Caco-2 (cell line): ENCODE measurements around the gene AKR1C3. TPM values are rescaled to one million over a fixed set of nuclear protein-coding genes. Genes with fewer than 3 reads are reported as not detected.

Experiments
- BruUV-seq: library from RNA; stranded (reverse); fragments of 400-500 nt; replicated peaks from 2 replicates; lab custom pipeline; 2021; lab: Mats Ljungman, UMichigan
- CTCF ChIA-PET: fragments of 300-600 bp; sonication (Branson Sonifier 250); formaldehyde crosslinking; loops from one replicate; lab custom pipeline; 2022; ENCODE audit warnings: antibody characterized with exemption; lab: Charles Lee
- POLR2A ChIA-PET: fragments of 300-600 bp; sonication (Branson Sonifier 250); formaldehyde crosslinking; loops from one replicate; lab custom pipeline; 2022; ENCODE audit warnings: antibody characterized with exemption; lab: Charles Lee
- DNase-seq, 2 experiments: peaks; one replicate each; pipeline versions ENCODE4 v3.0.0 to v3.0.0-alpha.2; 2020 to 2022
- H3K27me3 ChIP-seq: replicated peaks from 2 replicates; pipeline ENCODE4 v1.6.0; 2011; ENCODE audit warnings: low read length; ENCODE audit not compliant: control insufficient read depth, insufficient read depth
- H3K36me3 ChIP-seq: 2 replicates; pipeline ENCODE4 v1.5.1; 2011; ENCODE audit warnings: low read length; ENCODE audit not compliant: control insufficient read depth, insufficient read depth
- H3K4me1 ChIP-seq: fragments of 250-450 bp; sonication (Bioruptor Pico); 2 replicates; pipeline ENCODE4 v1.5.1; 2020; ENCODE audit warnings: mild to moderate bottlenecking
- H3K4me3 ChIP-seq: 2 replicates; pipeline ENCODE4 v1.5.1; 2011; ENCODE audit warnings: low read depth, mild to moderate bottlenecking, control low read depth, low read length
- H3K9me3 ChIP-seq: fragments of 250-450 bp; sonication (Bioruptor Pico); 2 replicates; pipeline ENCODE4 v1.5.1; 2020; ENCODE audit warnings: mild to moderate bottlenecking, moderate library complexity
- H3K27ac Mint-ChIP-seq: one replicate; pipeline ENCODE4 v1.8.0; 2022; ENCODE audit warnings: mixed read lengths; ENCODE audit not compliant: unreplicated experiment
- H3K27me3 Mint-ChIP-seq: one replicate; pipeline ENCODE4 v1.8.0; 2022; ENCODE audit warnings: mixed read lengths; ENCODE audit not compliant: insufficient read depth, unreplicated experiment
- H3K36me3 Mint-ChIP-seq: one replicate; pipeline ENCODE4 v1.8.0; 2022; ENCODE audit warnings: mild to moderate bottlenecking, mixed read lengths; ENCODE audit not compliant: insufficient read depth, unreplicated experiment
- H3K4me1 Mint-ChIP-seq: one replicate; pipeline ENCODE4 v1.8.0; 2022; ENCODE audit warnings: low read depth, mixed read lengths; ENCODE audit not compliant: unreplicated experiment
- H3K4me3 Mint-ChIP-seq: one replicate; pipeline ENCODE4 v1.8.0; 2022; ENCODE audit warnings: mild to moderate bottlenecking, moderate library complexity, mixed read lengths; ENCODE audit not compliant: unreplicated experiment
- H3K9me3 Mint-ChIP-seq: one replicate; pipeline ENCODE4 v1.8.0; 2022; ENCODE audit warnings: mixed read lengths; ENCODE audit not compliant: unreplicated experiment
- CTCF ChIP-seq, 2 experiments: fragments of 200-600 bp in 1 of 2; IDR thresholded peaks; 1 replicate in 1 of 2; 2 replicates in 1 of 2; pipeline versions ENCODE4 v1.5.1 to v1.8.0; 2011 to 2022; ENCODE audit warnings: antibody characterized with exemption in 1 of 2, control low read depth in 1 of 2, inconsistent platforms in 1 of 2, low read depth in 1 of 2, low read length in 1 of 2, mild to moderate bottlenecking in 1 of 2, moderate library complexity in 1 of 2; ENCODE audit not compliant: insufficient read depth in 1 of 2, severe bottlenecking in 1 of 2, unreplicated experiment in 1 of 2
- intact Hi-C: fragments of 100-400 bp; cut with micrococcal nuclease; formaldehyde crosslinking; loops from one replicate; pipeline ENCODE4 v1.10.0; 2022; ENCODE audit not compliant: unreplicated experiment
- total RNA-seq: library from RNA; stranded (reverse); gene quantifications from 2 replicates; pipeline ENCODE4 v1.2.3, GENCODE V29; 2022

Gene AKR1C3
- total RNA-seq, 1 experiment from 2014 or later: 115 TPM

GRCh38 chr10:5151076-5151475 lies 56.9 kb downstream of the AKR1C3 start:
- no peak overlapping the region for H3K4me3 Mint-ChIP-seq
- H3K9me3 Mint-ChIP-seq: peaks cover 67% of the 10 kb centered on the region
- Histone ChIP-seq H3K36me3 (peaks cover 3% of the 10 kb centered on the region), H3K4me1 (peaks cover 34% of the 10 kb centered on the region), H3K9me3 (peaks cover 47% of the 10 kb centered on the region), H3K27me3 (no peaks in the 10 kb centered on the region), H3K4me3 (no peak overlapping the region)
- no peak for TF ChIP-seq CTCF (IDR thresholded peaks at IDR 0.05; ENCODE audit: insufficient read depth in 1 of 2, low read depth in 1 of 2, low read length in 1 of 2, severe bottlenecking in 1 of 2, unreplicated experiment in 1 of 2)
- intact Hi-C loops: no loop called here
- H3K36me3 Mint-ChIP-seq: peaks cover 21% of the 10 kb centered on the region
- no peak overlapping the region for H3K27ac Mint-ChIP-seq
- ChIA-PET CTCF (no interaction called here), POLR2A (no interaction called here)
- no peak for DNase-seq
- no peaks in the 10 kb centered on the region for H3K27me3 Mint-ChIP-seq
- no TSS peak for BruUV-seq
- peaks cover 25% of the 10 kb centered on the region for H3K4me1 Mint-ChIP-seq

- H3K4me3 ChIP-seq: no peak overlapping the region
- BruUV-seq: no TSS peak
- Mint-ChIP-seq H3K27ac (no peak overlapping the region), H3K4me1 (no peaks in the 10 kb centered on the region), H3K4me3 (no peak overlapping the region), H3K27me3 (no peaks in the 10 kb centered on the region), H3K9me3 (peaks cover 78% of the 10 kb centered on the region), H3K36me3 (no peaks in the 10 kb centered on the region)
- peaks cover 5% of the 10 kb centered on the region for H3K9me3 ChIP-seq
- no peaks in the 10 kb centered on the region for H3K36me3 ChIP-seq
- intact Hi-C loops: no loop called here
- DNase-seq: no peak
- POLR2A ChIA-PET: no interaction called here
- H3K27me3 ChIP-seq: no peaks in the 10 kb centered on the region
- CTCF ChIA-PET: no interaction called here
- no peaks in the 10 kb centered on the region for H3K4me1 ChIP-seq
- no peak for TF ChIP-seq CTCF (IDR thresholded peaks at IDR 0.05; ENCODE audit: insufficient read depth in 1 of 2, low read depth in 1 of 2, low read length in 1 of 2, severe bottlenecking in 1 of 2, unreplicated experiment in 1 of 2)
Measured at GRCh38 chr10:5155951-5156350, 61.7 kb downstream of the AKR1C3 start.

Other genes with a start within 250 kb of the AKR1C3 start
- gene AKR1C1, start 131.0 kb upstream of the AKR1C3 start, total RNA-seq: 27.1 and 28.4 TPM in 2 replicates
- gene AKR1C2, start 90.6 kb upstream of the AKR1C3 start, total RNA-seq: 28.8 and 41.7 TPM in 2 replicates
- gene AKR1C8, start 90.7 kb downstream of the AKR1C3 start, total RNA-seq: not detected in 2 replicates
- 0.25 and 0.28 TPM in 2 replicates for gene AKR1C4, start 102.4 kb downstream of the AKR1C3 start, total RNA-seq